ENCODE measurements around the gene SAMD15.

- TF ChIP-seq POLR2A (IDR thresholded peaks at IDR 0.05; ENCODE audit: low read length) (no peak), GATA1 (IDR thresholded peaks at IDR 0.05; ENCODE audit: low read depth, low read length) (no peak)
Observed at GRCh38 chr14:77372304-77372841, 4.8 kb upstream of the SAMD15 start.
